Stimulated activated naive CD8-positive, alpha-beta T cell treated with anti-CD3 and anti-CD28 coated beads, Interleukin-15, Interleukin-2, amounts not matched to agents 100 U/mL and 50 U/mL, for 24 hours (primary cell): Measurements from ENCODE around the gene UBASH3A.

Experiments
- ATAC-seq: fragments of 150-1000 bp; cut with Tn5 transposase; one replicate; pipeline ENCODE4 v1.10.0; 2021
- DNase-seq: peaks from one replicate; pipeline ENCODE4 v3.0.0; 2021

The UBASH3A gene

DNA sequence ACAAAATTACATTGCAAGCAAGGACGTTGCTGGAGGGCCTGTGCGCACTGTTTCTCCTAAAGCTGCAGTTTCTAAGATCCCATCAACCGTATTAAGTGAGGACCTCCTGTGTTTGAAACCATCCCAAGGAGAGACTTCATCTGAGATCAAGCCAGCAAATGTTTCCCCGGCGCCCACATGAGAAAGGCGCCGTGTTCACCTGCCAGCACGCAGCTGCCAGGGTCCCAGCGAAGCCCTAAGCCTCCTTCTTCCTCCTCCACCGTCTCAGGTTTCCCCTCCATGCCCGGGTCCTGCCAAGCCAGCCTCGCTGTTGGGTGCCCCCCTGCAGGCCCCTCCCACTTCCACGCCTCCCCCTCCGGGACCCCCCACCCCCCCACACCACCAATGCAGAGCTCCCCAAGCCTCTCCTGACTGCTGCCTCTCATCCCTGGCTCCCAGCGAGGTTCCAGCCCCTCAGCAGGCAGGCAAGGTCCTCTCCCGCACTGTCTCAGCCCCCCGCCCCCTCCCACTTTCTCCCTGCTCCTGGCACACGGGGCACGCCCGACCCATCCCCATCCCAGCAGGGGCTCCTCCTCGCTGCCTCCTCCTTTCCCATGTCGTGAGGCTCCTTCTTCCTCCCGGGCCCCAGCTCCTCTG lies 28.7 kb upstream of the UBASH3A start:
- ATAC-seq (no peak), DNase-seq (peak; percentile 22)

DNA sequence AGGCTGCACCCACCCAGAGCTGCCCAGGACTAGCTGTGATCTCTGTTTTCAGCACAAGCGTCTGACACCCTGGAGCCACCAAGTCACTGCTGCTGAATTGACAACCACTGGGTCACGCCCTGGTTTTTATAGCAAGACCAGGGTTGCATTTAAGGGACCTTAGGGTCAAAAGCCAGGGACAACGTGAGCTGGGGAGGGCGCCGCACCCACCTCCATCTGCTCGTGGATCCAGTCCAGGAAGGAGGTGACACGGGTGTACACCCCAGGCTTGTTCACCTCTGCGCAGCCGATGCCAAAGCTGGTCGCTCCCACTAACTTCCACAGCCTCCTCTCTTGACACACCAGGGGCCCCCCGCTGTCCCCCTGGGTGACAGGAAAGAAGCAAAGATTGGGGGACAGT lies 28.2 kb upstream of the UBASH3A start:
- ATAC-seq, result no peak
- DNase-seq, result no peak

DNA sequence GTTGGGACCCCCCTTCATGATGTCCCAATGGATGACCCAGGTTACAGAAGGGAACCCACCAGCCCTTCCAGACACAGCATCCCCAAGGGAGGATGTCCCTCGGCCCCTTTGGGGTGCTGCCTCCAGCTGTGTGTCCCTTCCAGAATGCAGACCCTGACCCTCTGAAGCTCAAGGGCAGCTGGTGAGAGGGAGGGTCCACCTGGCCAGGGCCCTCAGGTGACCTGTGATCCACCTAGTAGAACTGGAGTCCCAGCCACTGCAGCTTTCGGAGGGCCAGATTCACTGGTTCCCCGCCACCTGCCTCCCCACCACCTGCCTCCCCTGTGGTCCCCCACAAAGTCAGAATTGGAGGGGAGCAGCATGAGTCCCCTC lies 27.8 kb upstream of the UBASH3A start:
- ATAC-seq (no peak), DNase-seq (no peak)

DNA sequence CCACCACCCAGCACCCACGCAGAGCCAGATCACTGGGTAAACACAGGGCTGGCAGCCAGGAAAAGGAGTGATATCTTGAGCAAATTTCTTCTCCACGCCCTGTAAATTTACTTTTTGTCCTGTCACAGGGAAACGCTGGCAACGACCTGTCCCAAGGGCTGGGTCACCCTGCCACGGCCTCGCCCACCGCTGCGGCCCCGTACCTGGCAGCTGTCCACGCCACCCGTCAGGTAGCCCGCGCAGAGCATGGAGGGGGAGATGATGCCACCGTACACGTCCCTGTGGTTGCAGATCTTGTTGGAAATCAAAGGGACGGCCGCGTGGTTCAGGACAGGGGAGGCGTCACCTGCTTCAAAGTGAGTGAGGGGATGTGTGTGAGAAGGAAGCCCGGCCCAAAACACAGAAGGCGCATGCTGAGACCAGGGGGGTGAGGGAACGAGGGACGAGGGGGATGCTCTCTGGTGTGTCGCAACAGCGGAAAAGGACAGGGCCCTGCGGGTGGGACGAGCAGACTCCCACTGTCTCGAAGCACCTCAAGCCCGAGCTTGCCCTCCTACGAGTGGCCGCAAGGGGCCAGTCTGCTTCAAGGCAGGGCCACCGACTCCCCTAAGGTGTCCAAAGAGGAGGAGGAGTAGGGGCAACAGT lies 27.2 kb upstream of the UBASH3A start:
- no peak for DNase-seq
- ATAC-seq, result no peak

DNA sequence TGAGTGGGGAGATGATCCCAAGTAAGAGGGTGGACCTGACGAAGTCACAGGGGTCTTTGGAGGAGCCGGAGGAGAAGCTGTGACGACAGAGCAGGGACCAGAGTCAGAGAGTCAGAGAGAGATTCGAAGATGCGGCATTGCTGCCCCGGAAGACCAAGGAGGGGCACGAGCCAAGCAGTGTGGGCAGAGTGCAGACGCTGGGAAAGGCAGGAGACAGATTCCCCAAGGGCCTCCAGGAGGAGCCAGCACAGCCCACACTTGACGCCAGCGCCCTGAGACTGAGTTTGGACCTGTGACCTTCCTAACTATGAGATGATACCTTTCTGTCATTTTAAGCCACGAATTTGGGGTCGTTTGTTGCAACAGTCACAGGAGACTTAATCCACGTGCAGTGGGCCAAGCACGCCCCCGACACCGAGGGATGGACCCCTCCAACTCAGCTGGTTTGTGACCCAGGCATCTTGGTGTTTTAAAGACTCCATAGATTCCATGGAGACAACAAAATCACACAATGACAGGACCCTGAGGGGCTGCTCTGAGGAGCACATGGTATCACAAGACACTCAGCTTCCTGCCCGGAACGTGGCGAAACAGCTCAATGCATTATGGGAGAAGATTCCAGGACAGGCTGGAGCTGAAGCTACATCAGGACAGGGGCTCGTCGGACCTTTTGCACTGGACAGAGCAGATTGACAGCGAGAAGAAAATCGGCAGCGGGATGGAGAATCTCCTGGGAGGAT lies 26.3 kb upstream of the UBASH3A start:
- DNase-seq (no peak), ATAC-seq (no peak)

DNA sequence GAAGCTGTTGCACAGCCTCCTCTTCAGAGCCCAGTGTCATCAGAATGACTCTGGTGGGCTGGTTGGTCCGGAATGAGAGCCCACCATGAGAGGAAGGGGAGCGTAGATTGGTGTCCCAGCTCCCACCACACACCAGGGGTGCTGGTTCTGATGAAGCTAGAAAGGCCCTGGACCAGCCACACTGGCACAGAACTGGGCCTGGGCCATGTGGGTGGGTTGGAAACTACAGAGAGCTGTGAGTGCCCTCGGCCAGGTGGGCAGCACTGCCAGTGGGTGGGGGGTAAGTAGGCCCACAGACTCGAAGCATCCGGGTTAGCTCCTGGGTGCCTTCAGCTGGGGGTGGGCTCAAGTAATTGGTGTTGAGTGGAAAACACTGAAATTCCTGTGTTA lies 25.8 kb upstream of the UBASH3A start:
- no peak for DNase-seq
- no peak for ATAC-seq

DNA sequence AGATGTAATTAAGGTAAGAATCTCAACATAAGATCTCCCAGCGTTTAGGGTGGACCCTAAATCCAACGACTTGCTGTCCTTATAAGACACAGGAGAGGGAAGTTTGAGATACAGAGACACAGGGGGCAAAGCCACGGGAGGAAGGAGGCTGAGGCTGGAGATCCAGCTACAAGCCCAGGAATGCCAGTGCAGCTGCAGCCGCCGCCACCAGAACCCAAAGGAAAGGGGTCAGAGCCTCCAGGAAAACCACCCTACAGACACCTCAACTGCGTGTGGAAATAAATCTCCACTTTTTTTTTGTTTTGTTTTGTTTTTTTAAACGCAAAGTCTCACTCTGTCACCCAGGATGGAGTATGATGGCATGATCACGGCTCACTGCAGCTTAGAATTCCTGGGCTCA lies 25.3 kb upstream of the UBASH3A start:
- ATAC-seq (no peak), DNase-seq (no peak)

DNA sequence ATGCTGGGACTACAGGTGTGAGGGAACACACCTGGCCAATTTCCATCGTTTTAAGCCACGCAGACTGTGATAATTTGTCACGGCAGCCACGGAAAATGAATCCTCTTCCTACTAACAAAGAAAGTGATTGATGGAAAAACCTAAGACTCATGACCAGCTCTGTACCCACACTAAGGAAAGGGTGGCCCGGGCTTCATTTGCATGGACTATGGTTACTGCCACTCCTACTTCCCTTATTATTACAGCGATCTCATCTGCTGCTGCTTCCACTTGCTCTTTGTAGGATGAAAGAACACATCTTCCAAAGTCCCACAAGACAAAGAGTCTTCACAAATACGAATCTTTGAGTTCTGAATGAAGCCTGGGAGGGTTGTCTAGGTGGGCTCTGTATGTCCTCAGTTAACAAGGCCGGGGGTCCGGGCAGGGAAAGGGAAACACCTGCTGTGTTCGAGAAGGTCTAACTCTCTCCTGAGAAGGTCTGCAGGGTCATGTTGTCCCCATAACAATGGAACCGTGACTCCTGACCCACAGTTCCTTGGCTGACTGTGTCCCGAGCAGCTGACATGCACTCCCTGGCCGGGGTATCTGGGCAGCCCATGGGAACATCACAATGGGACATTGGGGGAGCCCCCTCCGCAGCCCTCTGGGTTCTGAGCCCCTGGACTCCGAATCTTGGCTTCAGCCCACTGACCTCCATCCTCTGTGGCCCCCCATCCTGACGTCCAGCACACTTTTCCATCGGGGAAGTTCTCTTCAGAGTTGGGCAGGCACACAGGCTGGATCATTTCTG lies 24.1 kb upstream of the UBASH3A start:
- no peak for ATAC-seq

DNA sequence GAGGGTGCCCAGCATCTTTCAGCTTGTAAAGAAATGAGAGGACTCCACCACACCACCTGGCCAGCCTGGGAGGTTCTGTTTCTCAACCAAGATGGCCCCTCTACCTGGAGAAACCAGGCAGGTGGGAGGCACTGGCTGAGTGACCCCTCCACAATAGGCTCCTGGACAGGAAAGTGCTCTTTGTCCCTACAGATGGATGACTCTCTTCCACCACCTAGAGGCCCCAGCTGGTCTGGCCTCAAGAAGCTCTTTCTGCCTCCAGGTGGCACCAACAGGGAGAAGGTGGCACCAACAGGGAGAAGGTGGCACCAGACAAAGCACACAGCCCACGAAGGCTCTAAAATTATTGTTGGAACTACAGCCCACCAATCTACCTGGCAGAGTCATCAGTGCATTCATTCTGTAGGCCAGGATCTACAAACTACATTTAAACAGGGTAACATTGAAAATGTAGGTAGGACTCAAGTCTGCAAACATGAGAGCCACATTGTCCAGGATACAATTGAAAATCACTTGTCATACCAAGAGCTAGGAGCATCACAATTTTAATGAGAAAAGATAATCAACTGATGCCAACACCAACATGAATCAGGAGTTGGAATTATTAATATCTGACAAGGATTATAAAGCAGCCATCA lies 22.2 kb upstream of the UBASH3A start:
- peak; percentile 26 for DNase-seq

More for the DNA sequence above, 24.1 kb upstream of the UBASH3A start:
- DNase-seq, result no peak

DNA sequence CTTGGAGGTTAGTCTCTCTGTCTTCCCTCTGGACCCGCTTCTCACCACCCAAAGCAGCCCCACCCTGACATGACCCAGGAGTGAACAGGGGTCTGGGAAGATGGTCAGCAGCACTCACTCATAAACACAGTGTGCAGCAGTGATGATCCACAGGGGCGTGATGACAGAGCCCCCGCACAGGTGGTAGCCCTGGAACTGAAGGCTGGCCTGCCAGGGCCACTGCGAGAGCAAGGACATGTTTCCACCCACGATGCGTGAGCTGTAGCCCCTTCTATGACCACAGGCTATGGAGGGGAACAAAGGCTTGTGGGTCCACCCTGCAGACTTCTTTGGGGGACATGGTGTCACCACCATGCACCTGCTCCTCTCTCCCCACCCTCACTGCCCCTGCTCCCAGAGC lies 20.8 kb upstream of the UBASH3A start:
- ATAC-seq (no peak), DNase-seq (no peak)

More for the DNA sequence above, 22.2 kb upstream of the UBASH3A start:
- peak; percentile 56 for ATAC-seq

DNA sequence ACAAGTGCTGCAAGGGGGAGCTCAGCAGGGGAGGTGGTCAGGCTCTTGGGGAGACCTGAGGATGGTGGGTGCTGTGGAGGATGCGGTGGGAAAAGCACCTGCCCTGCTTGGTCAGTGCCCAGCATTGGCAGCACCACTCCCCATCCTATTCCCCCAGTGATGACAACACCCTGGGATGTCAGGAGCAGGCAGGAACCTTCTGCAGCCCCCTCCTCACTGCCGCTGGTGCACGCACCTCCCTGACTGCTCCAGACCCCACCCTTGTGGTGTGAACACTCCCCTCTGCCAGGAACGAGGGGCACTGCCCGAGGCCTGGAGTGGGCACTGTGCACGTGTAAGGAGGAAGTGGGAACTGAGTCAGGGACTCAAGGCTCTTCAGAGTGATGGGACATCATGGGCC lies 20.4 kb upstream of the UBASH3A start:
- DNase-seq (no peak), ATAC-seq (no peak)

DNA sequence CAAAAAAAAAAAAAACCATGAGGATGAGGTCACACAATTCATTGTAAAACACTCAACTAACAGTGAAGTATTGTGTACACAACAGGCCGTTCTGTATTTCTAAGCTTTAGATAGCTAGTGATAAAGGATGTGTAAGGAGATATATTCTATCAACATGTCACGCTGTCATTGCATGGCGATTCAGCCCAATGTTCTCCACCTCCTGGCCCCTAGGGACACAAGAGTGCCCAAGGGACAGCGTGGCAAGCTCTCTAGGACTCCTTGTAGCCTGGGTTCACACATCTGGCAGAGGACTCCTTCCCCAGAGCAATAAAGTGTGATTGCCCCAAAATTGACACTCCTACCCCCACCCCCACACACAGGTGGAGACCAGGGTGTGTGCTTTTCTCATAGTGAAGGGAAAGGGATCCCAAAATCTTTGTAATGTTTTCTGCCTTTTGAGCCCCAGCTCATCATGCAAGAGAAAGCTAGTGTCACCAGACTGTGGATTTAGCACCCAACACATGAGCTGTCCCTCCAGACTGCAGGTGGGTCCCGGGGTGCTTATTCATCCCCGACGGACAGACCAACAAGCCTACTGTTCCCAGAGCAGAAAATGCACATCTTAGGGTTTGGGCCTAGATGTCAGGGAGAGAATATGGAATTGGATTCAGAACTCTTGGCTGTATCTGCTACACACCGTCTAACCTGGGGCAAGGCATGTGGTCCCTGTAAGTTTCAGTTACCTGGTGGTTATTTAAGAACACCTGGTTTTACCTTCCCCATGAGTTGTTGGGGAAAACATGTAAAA lies 19.4 kb upstream of the UBASH3A start:
- no peak for ATAC-seq
- no peak for DNase-seq

DNA sequence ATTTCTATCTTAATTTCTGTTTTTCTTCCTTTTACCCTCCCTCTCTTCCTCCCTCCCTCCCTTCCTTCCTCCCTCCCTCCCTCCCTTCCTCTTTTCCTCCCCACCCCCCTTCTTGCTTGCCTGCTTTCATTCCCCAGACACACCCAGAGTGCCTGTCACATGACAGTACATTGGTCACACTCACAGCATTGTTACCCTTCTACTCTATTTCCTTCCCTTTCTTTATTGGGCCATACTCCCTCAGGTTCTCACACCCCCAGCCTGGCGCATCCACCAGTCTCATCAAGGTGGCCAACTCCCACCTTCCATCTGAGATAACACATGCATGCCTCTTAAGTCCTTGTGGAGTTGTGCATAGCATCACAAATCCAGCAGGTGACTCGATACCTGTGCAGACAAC lies 18.7 kb upstream of the UBASH3A start:
- DNase-seq (no peak), ATAC-seq (no peak)

DNA sequence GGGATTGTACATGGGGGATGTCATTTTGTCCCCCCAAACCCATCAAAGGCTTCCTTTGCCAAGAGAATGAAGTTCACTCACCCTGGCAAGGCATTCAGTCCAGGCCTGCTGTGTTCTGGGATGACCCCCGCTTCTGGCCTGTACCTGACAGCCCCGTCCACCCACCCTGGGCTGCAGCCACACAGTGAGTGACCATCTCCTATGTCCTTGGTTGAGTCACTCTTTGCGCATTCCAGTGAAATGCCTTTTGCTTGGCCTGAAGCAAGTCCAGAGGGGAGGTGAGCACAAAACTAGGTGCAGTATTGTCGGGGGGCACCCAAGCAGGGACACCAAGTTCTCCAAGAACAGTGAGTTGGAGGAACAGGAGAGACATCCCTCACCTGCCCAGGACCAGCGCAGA lies 18.1 kb upstream of the UBASH3A start:
- DNase-seq, result no peak
- ATAC-seq, result no peak

DNA sequence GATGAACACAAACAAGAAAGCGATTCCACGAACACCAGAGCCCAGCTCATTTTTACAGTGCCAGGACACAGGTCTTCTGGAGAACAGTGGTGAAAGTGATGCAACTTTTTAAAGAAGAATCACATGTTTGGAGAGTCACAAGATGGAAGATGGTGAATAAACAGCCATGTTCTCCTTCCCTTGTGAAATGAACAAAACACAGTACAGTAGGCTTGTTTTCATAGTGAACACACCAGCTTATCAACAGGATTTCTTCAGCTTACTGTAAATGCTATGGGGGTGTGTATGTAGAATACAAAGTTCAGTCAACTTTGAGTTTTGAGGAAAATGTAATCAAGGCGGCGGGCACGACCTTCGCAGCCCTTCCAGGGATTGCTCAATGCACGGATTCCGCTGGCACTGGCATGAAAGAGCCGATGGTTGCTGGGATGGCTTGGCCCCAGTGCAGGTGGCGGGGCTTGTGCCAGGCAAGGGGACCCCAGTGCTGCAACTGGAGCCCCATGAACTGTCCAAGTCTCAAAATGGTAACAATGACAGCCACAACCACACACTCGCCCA lies 17.6 kb upstream of the UBASH3A start:
- ATAC-seq, result no peak
- DNase-seq, result no peak

DNA sequence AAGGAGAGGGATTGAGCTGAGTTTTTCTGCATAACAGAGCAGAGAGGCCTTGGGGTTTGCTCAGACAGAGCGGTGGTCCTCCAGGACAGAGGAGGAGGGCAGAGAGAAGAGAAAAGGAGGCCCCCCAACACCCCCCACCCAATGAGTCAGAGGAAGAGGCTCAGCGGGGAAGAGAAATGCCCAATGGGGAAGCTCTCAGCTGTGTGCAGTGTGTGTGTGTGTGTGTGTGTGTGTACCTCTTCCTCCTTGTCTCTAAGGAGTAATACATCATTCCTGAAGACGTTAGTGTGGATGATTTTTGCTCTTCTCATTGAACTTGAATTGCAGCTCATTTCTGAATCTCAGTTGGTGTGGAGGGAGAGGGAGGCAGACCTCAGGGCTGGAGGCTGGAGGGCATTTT lies 16.5 kb upstream of the UBASH3A start:
- DNase-seq (no peak), ATAC-seq (no peak)

DNA sequence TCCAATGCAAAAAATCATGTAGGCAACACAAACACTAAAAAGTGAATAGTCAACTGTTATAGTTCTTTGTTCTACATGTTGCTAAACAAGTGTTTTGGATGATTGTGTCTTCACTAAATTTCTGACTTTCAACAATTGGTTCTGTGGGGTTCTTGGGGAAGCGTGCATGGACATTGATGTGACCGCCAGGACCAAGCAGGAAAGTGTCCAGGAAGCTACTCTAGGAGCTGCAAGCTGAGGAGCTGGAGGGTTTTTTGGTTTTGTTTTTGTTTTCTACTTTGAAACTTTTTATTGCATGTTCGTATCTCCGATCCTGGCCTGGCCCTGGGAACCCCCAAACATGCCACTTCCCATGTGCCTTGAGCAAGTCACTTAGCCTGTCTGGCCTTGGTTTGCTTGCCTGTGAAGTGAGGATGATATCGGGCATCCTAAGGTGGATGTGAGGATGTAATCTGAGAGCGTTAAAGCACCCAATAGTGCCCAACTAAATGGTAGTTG lies 15.8 kb upstream of the UBASH3A start:
- ATAC-seq (no peak), DNase-seq (no peak)

DNA sequence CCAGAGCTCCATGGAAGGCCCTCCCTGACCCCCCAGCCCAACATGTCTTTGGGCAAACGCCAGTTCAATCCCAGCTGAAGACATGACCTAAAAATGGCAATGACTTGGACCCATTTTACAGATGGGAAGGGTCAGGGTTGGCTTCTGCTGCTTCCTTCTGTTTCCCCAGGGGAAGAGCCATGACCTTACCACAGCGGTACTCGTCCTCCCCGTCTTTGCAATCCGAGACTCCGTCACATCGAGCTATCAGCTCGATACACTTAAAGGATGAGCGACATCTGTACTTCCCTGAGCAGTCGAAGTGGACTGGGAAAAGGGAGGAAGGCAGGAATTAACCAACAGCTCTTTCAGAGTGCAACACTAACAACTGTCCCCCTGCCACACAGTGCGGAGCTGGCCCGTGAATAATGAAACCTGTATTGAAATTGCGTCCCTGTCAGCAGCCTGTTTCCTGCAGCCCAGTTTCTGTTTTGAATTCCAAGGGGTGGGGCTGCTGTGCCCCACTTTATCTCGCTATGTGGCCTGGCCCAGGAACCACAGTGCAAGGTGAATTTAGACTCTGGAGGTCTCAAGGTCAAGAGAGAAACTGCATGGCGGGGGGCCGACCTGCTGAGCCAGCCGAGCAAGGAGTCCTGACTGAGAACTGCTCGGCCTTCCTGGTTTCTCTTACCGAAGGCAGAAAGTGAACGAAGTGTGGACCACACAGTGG lies 14.8 kb upstream of the UBASH3A start:
- DNase-seq, result no peak
- ATAC-seq, result no peak

DNA sequence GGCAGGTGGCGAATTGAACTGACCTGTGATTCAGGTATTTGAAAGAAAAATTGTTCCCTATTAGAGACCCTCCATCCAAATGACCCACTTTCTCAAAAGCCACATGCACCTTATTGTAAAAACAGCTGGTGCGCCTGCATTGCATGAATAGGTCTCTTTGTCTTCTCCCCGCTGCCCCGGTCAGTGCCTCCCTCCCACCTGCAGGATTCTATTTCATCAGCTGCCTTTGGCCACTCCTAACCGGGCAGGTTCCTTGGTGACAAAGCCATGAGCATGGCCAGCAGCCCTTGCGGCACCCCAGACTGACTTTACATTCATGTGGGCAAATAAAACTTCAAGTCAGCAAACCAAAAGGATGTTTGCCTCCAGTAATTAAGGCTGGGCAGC lies 14.3 kb upstream of the UBASH3A start:
- ATAC-seq (no peak), DNase-seq (no peak)

DNA sequence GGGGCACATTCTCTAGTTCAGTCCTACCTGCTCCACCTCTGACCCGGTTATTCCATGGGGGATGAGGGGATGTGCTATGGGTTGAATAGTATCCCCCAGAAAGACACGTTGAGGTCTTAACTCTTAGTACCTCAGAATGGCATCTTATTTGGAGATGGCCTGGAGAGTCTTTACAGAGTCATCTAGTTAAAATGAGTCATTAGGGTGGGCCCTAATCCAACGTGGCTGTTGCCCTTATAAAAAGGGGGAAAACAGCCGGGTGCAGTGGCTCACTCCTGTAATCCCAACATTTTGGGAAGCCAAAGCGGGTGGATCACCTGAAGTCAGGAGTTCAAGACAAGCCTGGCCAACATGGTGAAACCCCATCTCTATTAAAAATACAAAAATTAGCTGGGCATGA lies 13.5 kb upstream of the UBASH3A start:
- DNase-seq, result no peak
- no peak for ATAC-seq
